ENCODE data around the gene MYL9. TPM values are rescaled to one million over a fixed set of nuclear protein-coding genes. Genes with fewer than 3 reads are reported as not detected.

Gene MYL9
- total and polyA plus RNA-seq, 2 experiments from 2014 or later: 29.7 to 100 TPM

GRCh38 chr20:36526521-36527011, 14.8 kb upstream of the MYL9 start:
- Histone ChIP-seq H3K4me3 (no peak overlapping the region), H3K4me1 (ENCODE audit: insufficient read depth) (no peaks in the 10 kb centered on the region), H2AFZ (no peak overlapping the region), H3K4me2 (no peak overlapping the region), H3K27ac (ENCODE audit: low read depth) (peak overlapping the region; percentile 32; the same call in 1 of the 2 replicates), H3K79me2 (replicated peaks; ENCODE audit: insufficient read depth) (no peaks in the 10 kb centered on the region), H4K20me1 (replicated peaks; ENCODE audit: insufficient read depth) (peaks cover 7% of the 10 kb centered on the region; the same call in 1 of the 2 replicates), H3K9me2 (ENCODE audit: insufficient read depth) (no peaks in the 10 kb centered on the region), H3K36me3 (ENCODE audit: insufficient read depth) (peaks cover 12% of the 10 kb centered on the region), H3F3A (replicated peaks; ENCODE audit: low read depth) (0 out of 2 replicates have a peak, but pooled peaks cover 8% of the 10 kb centered on the region), H3K27me3 (ENCODE audit: insufficient read depth) (no peaks in the 10 kb centered on the region)
- no peaks in the 10 kb centered on the region for H3K27me3 Mint-ChIP-seq (ENCODE audit: insufficient read depth, low read depth, poor library complexity)
- TF ChIP-seq ZNF331 (CRISPR knock-in tag; IDR thresholded peaks at IDR 0.05; ENCODE audit: low read depth) (no peak), JUNB (IDR thresholded peaks at IDR 0.05; ENCODE audit: unreplicated experiment) (no peak)
- H3K4me1 Mint-ChIP-seq: no peaks in the 10 kb centered on the region
- H3K27ac Mint-ChIP-seq: no peak overlapping the region
- DNase-seq (ENCODE audit: low spot score) (no peak), ATAC-seq (no peak)
- no peak overlapping the region for H3K4me3 Mint-ChIP-seq
- H3K36me3 Mint-ChIP-seq (ENCODE audit: low read depth): peaks cover 39% of the 10 kb centered on the region
- no peaks in the 10 kb centered on the region for H3K9me3 Mint-ChIP-seq

- Mint-ChIP-seq H3K27me3 (ENCODE audit: insufficient read depth, low read depth, poor library complexity) (no peaks in the 10 kb centered on the region), H3K9me3 (no peaks in the 10 kb centered on the region), H3K4me1 (no peaks in the 10 kb centered on the region), H3K4me3 (no peak overlapping the region), H3K27ac (no peak overlapping the region), H3K36me3 (ENCODE audit: low read depth) (peaks cover 35% of the 10 kb centered on the region)
- Histone ChIP-seq H3K27me3 (ENCODE audit: insufficient read depth) (no peaks in the 10 kb centered on the region), H3K27ac (ENCODE audit: low read depth) (0 out of 2 replicates have a peak overlapping the region, but pooled peaks have one; percentile 50), H3K4me1 (ENCODE audit: insufficient read depth) (no peaks in the 10 kb centered on the region), H3K79me2 (replicated peaks; ENCODE audit: insufficient read depth) (no peaks in the 10 kb centered on the region), H4K20me1 (replicated peaks; ENCODE audit: insufficient read depth) (peaks cover 7% of the 10 kb centered on the region; the same call in 1 of the 2 replicates), H3K4me3 (no peak overlapping the region), H3K36me3 (ENCODE audit: insufficient read depth) (peaks cover 12% of the 10 kb centered on the region), H3F3A (replicated peaks; ENCODE audit: low read depth) (0 out of 2 replicates have a peak, but pooled peaks cover 8% of the 10 kb centered on the region), H2AFZ (no peak overlapping the region), H3K9me2 (ENCODE audit: insufficient read depth) (no peaks in the 10 kb centered on the region), H3K4me2 (no peak overlapping the region)
- ATAC-seq: no peak
- DNase-seq (ENCODE audit: low spot score): no peak
- TF ChIP-seq ZNF462 (CRISPR knock-in tag; IDR thresholded peaks at IDR 0.05): no peak
- no peak for TF ChIP-seq ZNF114 (CRISPR knock-in tag; IDR thresholded peaks at IDR 0.05)
- TF ChIP-seq POLR2AphosphoS5 (IDR thresholded peaks at IDR 0.05; ENCODE audit: low read depth): no peak
- no peak for TF ChIP-seq EZH2 (IDR thresholded peaks at IDR 0.05; ENCODE audit: low read depth, unreplicated experiment)
- no peak for TF ChIP-seq REST (IDR thresholded peaks at IDR 0.05; ENCODE audit: unreplicated experiment)
- TF ChIP-seq NANOG (IDR thresholded peaks at IDR 0.05; ENCODE audit: borderline replicate concordance): no peak
- TF ChIP-seq JUNB (IDR thresholded peaks at IDR 0.05; ENCODE audit: unreplicated experiment): no peak
- no peak for TF ChIP-seq STAT1 (IDR thresholded peaks at IDR 0.05; ENCODE audit: unreplicated experiment)
- no peak for TF ChIP-seq EZH2phosphoT487 (IDR thresholded peaks at IDR 0.05; ENCODE audit: unreplicated experiment)
Observed at GRCh38 chr20:36527331-36528125, 13.8 kb upstream of the MYL9 start.

Data from GM23338 (cell line).